Thoracic aorta (tissue), 2 donors: ENCODE data around the gene RHOU. TPM values are rescaled to one million over a fixed set of nuclear protein-coding genes. Genes with fewer than 3 reads are reported as not detected.

Experiments
- ATAC-seq: fragments of 150-250 bp; one replicate; pipeline ENCODE4 v1.8.0; 2017; ENCODE audit warnings: low read depth; ENCODE audit not compliant: insufficient number of reproducible peaks, low FRiP score
- DNase-seq: peaks from one replicate; pipeline ENCODE4 v3.0.0-alpha.2; 2020; ENCODE audit warnings: low spot score
- H3K27ac ChIP-seq, 2 donors: fragments of 200-600 bp; sonication (generic); 1 replicate in 1 of 2; 2 replicates in 1 of 2; pipeline ENCODE4 v1.5.1; 2016; ENCODE audit warnings: mild to moderate bottlenecking in 2 of 2, moderate library complexity in 2 of 2
- H3K27me3 ChIP-seq: fragments of 200-600 bp; sonication (generic); replicated peaks from 2 replicates; pipeline ENCODE4 v1.6.0; 2016; ENCODE audit warnings: mild to moderate bottlenecking; ENCODE audit not compliant: insufficient read depth
- H3K36me3 ChIP-seq: fragments of 200-600 bp; sonication (generic); one replicate; pipeline ENCODE4 v1.5.1; 2016
- H3K4me1 ChIP-seq, 2 donors: fragments of 200-600 bp; sonication (generic); 1 replicate in 1 of 2; 2 replicates in 1 of 2; pipeline versions ENCODE4 v1.5.1 to v1.6.0; 2016; ENCODE audit warnings: low read depth in 2 of 2, mild to moderate bottlenecking in 1 of 2; ENCODE audit not compliant: control insufficient read depth in 1 of 2
- H3K4me3 ChIP-seq: fragments of 200-600 bp; sonication (generic); 2 replicates; pipeline ENCODE4 v1.5.1; 2016; ENCODE audit warnings: mild to moderate bottlenecking
- H3K9me3 ChIP-seq: fragments of 200-600 bp; sonication (generic); 2 replicates; pipeline ENCODE4 v1.5.1; 2016
- CTCF ChIP-seq: fragments of 200-600 bp; sonication (generic); IDR thresholded peaks from one replicate; pipeline ENCODE4 v1.5.1; 2019; ENCODE audit warnings: antibody characterized with exemption
- total RNA-seq, 2 donors: library from RNA; depleted of rRNA; stranded (reverse); fragments of >200 nt; gene quantifications; one replicate each; pipeline versions ENCODE4 v1.1.0 to v1.2.3, GENCODE V29; 2016

The RHOU gene
- total RNA-seq, 2 donors from 2014 or later = 23.0 to 37.7 TPM

GRCh38 chr1:228793032-228793431 lies 57.8 kb downstream of the RHOU start:
- Histone ChIP-seq H3K36me3 (no peaks in the 10 kb centered on the region), H3K4me1 (no peaks in the 10 kb centered on the region), H3K4me3 (no peak overlapping the region), H3K9me3 (no peaks in the 10 kb centered on the region), H3K27ac (no peak overlapping the region), H3K27me3 (no peaks in the 10 kb centered on the region)
- no peak for TF ChIP-seq CTCF
- ATAC-seq (no peak), DNase-seq (no peak)

- no peak overlapping the region for H3K27ac ChIP-seq
- no peaks in the 10 kb centered on the region for H3K36me3 ChIP-seq
- DNase-seq (no peak), ATAC-seq (no peak)
- no peak overlapping the region for H3K4me3 ChIP-seq
- no peaks in the 10 kb centered on the region for H3K4me1 ChIP-seq
- TF ChIP-seq CTCF = no peak
- no peaks in the 10 kb centered on the region for H3K27me3 ChIP-seq
- H3K9me3 ChIP-seq = no peaks in the 10 kb centered on the region
These were observed 58.9 kb downstream of the RHOU start for GRCh38 chr1:228794173-228794572.

GRCh38 chr1:228794810-228795209 lies 59.5 kb downstream of the RHOU start:
- TF ChIP-seq CTCF = no peak
- no peak overlapping the region for H3K4me3 ChIP-seq
- no peaks in the 10 kb centered on the region for H3K9me3 ChIP-seq
- no peaks in the 10 kb centered on the region for H3K27me3 ChIP-seq
- no peaks in the 10 kb centered on the region for H3K4me1 ChIP-seq
- no peaks in the 10 kb centered on the region for H3K36me3 ChIP-seq
- no peak for ATAC-seq
- no peak for DNase-seq
- H3K27ac ChIP-seq = no peak overlapping the region

- no peak for TF ChIP-seq CTCF
- no peak overlapping the region for H3K4me3 ChIP-seq
- H3K27ac ChIP-seq = no peak overlapping the region
- no peaks in the 10 kb centered on the region for H3K9me3 ChIP-seq
- ATAC-seq (no peak), DNase-seq (no peak)
- no peaks in the 10 kb centered on the region for H3K4me1 ChIP-seq
- H3K36me3 ChIP-seq = no peaks in the 10 kb centered on the region
- no peaks in the 10 kb centered on the region for H3K27me3 ChIP-seq
These were observed 60.3 kb downstream of the RHOU start for GRCh38 chr1:228795596-228795995.

Other genes starting within 250 kb of the RHOU start
- 10 to 100 TPM; 35.6 to 70.1 TPM for gene RNF187, start 248.1 kb upstream of the RHOU start, total RNA-seq